WTC11 (cell line): Measurements from ENCODE around the gene WNT6. TPM values are rescaled to one million over a fixed set of nuclear protein-coding genes. Genes with fewer than 3 reads are reported as not detected.

ENCODE experiments used
- ATAC-seq: fragments of 200-7000 bp; cut with Tn5 transposase; 2 replicates; pipeline ENCODE4 v1.10.0; 2021; ENCODE audit warnings: mild to moderate bottlenecking, moderate library complexity
- CTCF ChIA-PET: fragments of 300-600 bp; sonication (Branson Sonifier 250); formaldehyde crosslinking; loops from one replicate; lab custom pipeline; 2021; ENCODE audit warnings: antibody characterized with exemption; lab: Charles Lee
- POLR2A ChIA-PET: fragments of 350-600 bp; sonication (Branson Sonifier 250); formaldehyde crosslinking; loops from one replicate; lab custom pipeline; 2021; ENCODE audit warnings: antibody characterized with exemption; lab: Charles Lee
- DNase-seq: peaks from one replicate; pipeline ENCODE4 v3.0.0; 2021; ENCODE audit warnings: low spot score
- H3K27ac Mint-ChIP-seq: 2 replicates; pipeline ENCODE4 v1.8.0; 2021; ENCODE audit warnings: mixed read lengths
- H3K27me3 Mint-ChIP-seq: 2 replicates; pipeline ENCODE4 v1.8.0; 2021; ENCODE audit warnings: low read depth, mild to moderate bottlenecking, moderate library complexity, mixed read lengths
- H3K36me3 Mint-ChIP-seq: 2 replicates; pipeline ENCODE4 v1.8.0; 2021; ENCODE audit warnings: mixed read lengths
- H3K4me1 Mint-ChIP-seq: 2 replicates; pipeline ENCODE4 v1.8.0; 2022; ENCODE audit warnings: mixed read lengths
- H3K4me3 Mint-ChIP-seq: 2 replicates; pipeline ENCODE4 v1.8.0; 2021; ENCODE audit warnings: mild to moderate bottlenecking, moderate library complexity, mixed read lengths
- H3K9me3 Mint-ChIP-seq: 2 replicates; pipeline ENCODE4 v1.8.0; 2021; ENCODE audit warnings: mixed read lengths
- ARID4B ChIP-seq: sonication (generic); formaldehyde crosslinking; IDR thresholded peaks from 2 replicates; pipeline ENCODE4 v1.8.0; 2023; ENCODE audit warnings: missing genetic modification reagents, mild to moderate bottlenecking, borderline replicate concordance
- ATF6 ChIP-seq: sonication (generic); formaldehyde crosslinking; IDR thresholded peaks from 2 replicates; pipeline ENCODE4 v1.8.1; 2023; ENCODE audit warnings: mild to moderate bottlenecking, missing genetic modification reagents
- ELF4 ChIP-seq: sonication (generic); formaldehyde crosslinking; IDR thresholded peaks from 2 replicates; pipeline ENCODE4 v1.8.1; 2022; ENCODE audit warnings: low read depth, mild to moderate bottlenecking, moderate library complexity, missing genetic modification reagents
- HMGA2 ChIP-seq: fragments of 250-450 bp; sonication (Bioruptor Pico); IDR thresholded peaks from 2 replicates; pipeline ENCODE4 v1.4.0; 2021; ENCODE audit warnings: mild to moderate bottlenecking, moderate library complexity
- HMGXB4 ChIP-seq: sonication (generic); formaldehyde crosslinking; IDR thresholded peaks from 2 replicates; pipeline ENCODE4 v1.8.1; 2023; ENCODE audit warnings: mild to moderate bottlenecking, moderate library complexity, missing genetic modification reagents
- MYBL2 ChIP-seq: sonication (generic); formaldehyde crosslinking; IDR thresholded peaks from 2 replicates; pipeline ENCODE4 v1.8.1; 2023; ENCODE audit warnings: mild to moderate bottlenecking, moderate library complexity, missing genetic modification reagents
- NFYB ChIP-seq: sonication (generic); formaldehyde crosslinking; conservative IDR thresholded peaks from 2 replicates; pipeline ENCODE4 v1.8.0; 2022; ENCODE audit warnings: low read depth, missing genetic modification reagents
- NR1H2 ChIP-seq: sonication (generic); formaldehyde crosslinking; IDR thresholded peaks from 2 replicates; pipeline ENCODE4 v1.9.0; 2021; ENCODE audit warnings: mild to moderate bottlenecking, moderate library complexity, missing genetic modification reagents
- SP1 ChIP-seq: sonication (generic); formaldehyde crosslinking; conservative IDR thresholded peaks from 2 replicates; pipeline ENCODE4 v1.8.1; 2022; ENCODE audit warnings: missing genetic modification reagents
- TCF7 ChIP-seq: sonication (generic); formaldehyde crosslinking; IDR thresholded peaks from 2 replicates; pipeline ENCODE4 v1.8.0; 2022; ENCODE audit warnings: mild to moderate bottlenecking, low read depth, missing genetic modification reagents, moderate library complexity
- TEAD4 ChIP-seq: sonication (generic); formaldehyde crosslinking; IDR thresholded peaks from 2 replicates; pipeline ENCODE4 v1.8.0; 2022; ENCODE audit warnings: mild to moderate bottlenecking, missing genetic modification reagents
- ZNF232 ChIP-seq: sonication (generic); formaldehyde crosslinking; IDR thresholded peaks from 2 replicates; pipeline ENCODE4 v1.8.0; 2022; ENCODE audit warnings: mild to moderate bottlenecking, missing genetic modification reagents
- total RNA-seq: library from RNA; stranded (reverse); gene quantifications from 3 replicates; pipeline ENCODE4 v1.2.3, GENCODE V29; 2021
- TF ChIP-seq, protein P1 (sequence below): fragments of 250-450 bp; sonication (Bioruptor Pico); conservative IDR thresholded peaks from 2 replicates; pipeline ENCODE4 v1.9.0; 2021; ENCODE audit warnings: mild to moderate bottlenecking
- TF ChIP-seq, protein P2 (sequence below): sonication (generic); formaldehyde crosslinking; IDR thresholded peaks from 2 replicates; pipeline ENCODE4 v1.8.1; 2022; ENCODE audit warnings: low read depth, mild to moderate bottlenecking, moderate library complexity, missing genetic modification reagents, borderline replicate concordance
- TF ChIP-seq, protein P3 (sequence below): fragments of 250-450 bp; sonication (Bioruptor Pico); IDR thresholded peaks from 2 replicates; pipeline ENCODE4 v1.9.0; 2021; ENCODE audit warnings: mild to moderate bottlenecking
- TF ChIP-seq, protein P4 (sequence below): sonication (generic); formaldehyde crosslinking; IDR thresholded peaks from 2 replicates; pipeline ENCODE4 v1.8.1; 2023; ENCODE audit warnings: mild to moderate bottlenecking, missing genetic modification reagents, borderline replicate concordance
- TF ChIP-seq, protein P5 (sequence below): fragments of 250-450 bp; sonication (Bioruptor Pico); IDR thresholded peaks from 2 replicates; pipeline ENCODE4 v2.1.2; 2022; ENCODE audit warnings: mild to moderate bottlenecking, moderate library complexity

The WNT6 gene
- total RNA-seq, 1 experiment from 2014 or later: not detected

- CTCF ChIA-PET: interaction anchor here (0.7 to 3.5 kb wide), 5 partner anchors 23 to 128 kb away, joined by 3 to 22 read pairs (median 6); no protein-coding TSS in a partner anchor
- TF ChIP-seq ELF4 (CRISPR knock-in tag) (no peak), HMGA2 (CRISPR knock-in tag) (no peak), ZNF232 (no peak), MYBL2 (CRISPR knock-in tag) (no peak), SP1 (no peak), HMGXB4 (CRISPR knock-in tag) (no peak), NFYB (no peak), ATF6 (no peak), TCF7 (CRISPR knock-in tag) (no peak), NR1H2 (CRISPR knock-in tag) (no peak), ARID4B (CRISPR knock-in tag) (no peak), TEAD4 (CRISPR knock-in tag) (no peak)
- TF ChIP-seq, protein P1, sequence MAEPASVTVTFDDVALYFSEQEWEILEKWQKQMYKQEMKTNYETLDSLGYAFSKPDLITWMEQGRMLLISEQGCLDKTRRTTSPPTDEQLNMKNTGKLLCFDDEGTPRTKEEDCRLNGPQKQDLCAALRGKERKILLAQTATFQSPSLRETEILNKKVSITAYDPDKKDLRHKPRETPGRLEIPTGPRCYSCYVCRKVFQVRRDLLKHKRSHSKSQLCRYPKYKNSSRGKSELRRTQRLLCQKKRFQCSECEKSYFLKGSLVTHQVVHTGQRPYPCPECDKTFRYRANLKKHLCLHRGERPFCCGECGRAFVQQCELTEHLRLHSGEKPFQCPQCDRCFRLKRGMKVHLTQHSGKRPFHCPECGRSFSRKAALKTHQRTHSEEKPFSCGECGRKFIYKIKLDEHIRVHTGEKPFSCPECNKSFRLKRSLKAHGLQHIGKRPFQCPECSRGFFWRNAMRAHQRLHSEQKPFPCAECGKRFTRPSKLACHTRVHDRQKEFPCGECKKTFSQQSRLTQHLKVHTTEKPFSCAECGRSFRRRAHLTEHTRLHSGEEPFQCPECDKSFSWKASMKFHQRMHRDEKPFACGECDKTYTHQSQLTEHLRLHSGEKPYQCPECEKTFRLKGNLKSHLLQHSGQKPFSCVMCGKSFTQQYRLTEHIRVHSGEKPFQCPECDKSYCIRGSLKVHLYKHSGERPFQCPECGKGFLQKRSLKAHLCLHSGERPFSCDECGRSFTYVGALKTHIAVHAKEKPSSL (CRISPR knock-in tag): no peak
- TF ChIP-seq, protein P2, sequence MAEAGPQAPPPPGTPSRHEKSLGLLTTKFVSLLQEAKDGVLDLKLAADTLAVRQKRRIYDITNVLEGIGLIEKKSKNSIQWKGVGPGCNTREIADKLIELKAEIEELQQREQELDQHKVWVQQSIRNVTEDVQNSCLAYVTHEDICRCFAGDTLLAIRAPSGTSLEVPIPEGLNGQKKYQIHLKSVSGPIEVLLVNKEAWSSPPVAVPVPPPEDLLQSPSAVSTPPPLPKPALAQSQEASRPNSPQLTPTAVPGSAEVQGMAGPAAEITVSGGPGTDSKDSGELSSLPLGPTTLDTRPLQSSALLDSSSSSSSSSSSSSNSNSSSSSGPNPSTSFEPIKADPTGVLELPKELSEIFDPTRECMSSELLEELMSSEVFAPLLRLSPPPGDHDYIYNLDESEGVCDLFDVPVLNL: no peak
- TF ChIP-seq, protein P3, sequence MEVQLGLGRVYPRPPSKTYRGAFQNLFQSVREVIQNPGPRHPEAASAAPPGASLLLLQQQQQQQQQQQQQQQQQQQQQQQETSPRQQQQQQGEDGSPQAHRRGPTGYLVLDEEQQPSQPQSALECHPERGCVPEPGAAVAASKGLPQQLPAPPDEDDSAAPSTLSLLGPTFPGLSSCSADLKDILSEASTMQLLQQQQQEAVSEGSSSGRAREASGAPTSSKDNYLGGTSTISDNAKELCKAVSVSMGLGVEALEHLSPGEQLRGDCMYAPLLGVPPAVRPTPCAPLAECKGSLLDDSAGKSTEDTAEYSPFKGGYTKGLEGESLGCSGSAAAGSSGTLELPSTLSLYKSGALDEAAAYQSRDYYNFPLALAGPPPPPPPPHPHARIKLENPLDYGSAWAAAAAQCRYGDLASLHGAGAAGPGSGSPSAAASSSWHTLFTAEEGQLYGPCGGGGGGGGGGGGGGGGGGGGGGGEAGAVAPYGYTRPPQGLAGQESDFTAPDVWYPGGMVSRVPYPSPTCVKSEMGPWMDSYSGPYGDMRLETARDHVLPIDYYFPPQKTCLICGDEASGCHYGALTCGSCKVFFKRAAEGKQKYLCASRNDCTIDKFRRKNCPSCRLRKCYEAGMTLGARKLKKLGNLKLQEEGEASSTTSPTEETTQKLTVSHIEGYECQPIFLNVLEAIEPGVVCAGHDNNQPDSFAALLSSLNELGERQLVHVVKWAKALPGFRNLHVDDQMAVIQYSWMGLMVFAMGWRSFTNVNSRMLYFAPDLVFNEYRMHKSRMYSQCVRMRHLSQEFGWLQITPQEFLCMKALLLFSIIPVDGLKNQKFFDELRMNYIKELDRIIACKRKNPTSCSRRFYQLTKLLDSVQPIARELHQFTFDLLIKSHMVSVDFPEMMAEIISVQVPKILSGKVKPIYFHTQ (CRISPR knock-in tag): no peak
- TF ChIP-seq, protein P4, sequence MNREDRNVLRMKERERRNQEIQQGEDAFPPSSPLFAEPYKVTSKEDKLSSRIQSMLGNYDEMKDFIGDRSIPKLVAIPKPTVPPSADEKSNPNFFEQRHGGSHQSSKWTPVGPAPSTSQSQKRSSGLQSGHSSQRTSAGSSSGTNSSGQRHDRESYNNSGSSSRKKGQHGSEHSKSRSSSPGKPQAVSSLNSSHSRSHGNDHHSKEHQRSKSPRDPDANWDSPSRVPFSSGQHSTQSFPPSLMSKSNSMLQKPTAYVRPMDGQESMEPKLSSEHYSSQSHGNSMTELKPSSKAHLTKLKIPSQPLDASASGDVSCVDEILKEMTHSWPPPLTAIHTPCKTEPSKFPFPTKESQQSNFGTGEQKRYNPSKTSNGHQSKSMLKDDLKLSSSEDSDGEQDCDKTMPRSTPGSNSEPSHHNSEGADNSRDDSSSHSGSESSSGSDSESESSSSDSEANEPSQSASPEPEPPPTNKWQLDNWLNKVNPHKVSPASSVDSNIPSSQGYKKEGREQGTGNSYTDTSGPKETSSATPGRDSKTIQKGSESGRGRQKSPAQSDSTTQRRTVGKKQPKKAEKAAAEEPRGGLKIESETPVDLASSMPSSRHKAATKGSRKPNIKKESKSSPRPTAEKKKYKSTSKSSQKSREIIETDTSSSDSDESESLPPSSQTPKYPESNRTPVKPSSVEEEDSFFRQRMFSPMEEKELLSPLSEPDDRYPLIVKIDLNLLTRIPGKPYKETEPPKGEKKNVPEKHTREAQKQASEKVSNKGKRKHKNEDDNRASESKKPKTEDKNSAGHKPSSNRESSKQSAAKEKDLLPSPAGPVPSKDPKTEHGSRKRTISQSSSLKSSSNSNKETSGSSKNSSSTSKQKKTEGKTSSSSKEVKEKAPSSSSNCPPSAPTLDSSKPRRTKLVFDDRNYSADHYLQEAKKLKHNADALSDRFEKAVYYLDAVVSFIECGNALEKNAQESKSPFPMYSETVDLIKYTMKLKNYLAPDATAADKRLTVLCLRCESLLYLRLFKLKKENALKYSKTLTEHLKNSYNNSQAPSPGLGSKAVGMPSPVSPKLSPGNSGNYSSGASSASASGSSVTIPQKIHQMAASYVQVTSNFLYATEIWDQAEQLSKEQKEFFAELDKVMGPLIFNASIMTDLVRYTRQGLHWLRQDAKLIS (CRISPR knock-in tag): no peak
- TF ChIP-seq, protein P5, sequence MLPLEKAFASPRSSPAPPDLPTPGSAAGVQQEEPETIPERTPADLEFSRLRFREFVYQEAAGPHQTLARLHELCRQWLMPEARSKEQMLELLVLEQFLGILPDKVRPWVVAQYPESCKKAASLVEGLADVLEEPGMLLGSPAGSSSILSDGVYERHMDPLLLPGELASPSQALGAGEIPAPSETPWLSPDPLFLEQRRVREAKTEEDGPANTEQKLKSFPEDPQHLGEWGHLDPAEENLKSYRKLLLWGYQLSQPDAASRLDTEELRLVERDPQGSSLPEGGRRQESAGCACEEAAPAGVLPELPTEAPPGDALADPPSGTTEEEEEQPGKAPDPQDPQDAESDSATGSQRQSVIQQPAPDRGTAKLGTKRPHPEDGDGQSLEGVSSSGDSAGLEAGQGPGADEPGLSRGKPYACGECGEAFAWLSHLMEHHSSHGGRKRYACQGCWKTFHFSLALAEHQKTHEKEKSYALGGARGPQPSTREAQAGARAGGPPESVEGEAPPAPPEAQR: no peak
These were observed 5.8 kb upstream of the WNT6 start for GRCh38 chr2:218853766-218854165.

More at GRCh38 chr2:218853766-218854165, 5.8 kb upstream of the WNT6 start:
- Mint-ChIP-seq H3K27me3 (peaks cover 67% of the 10 kb centered on the region), H3K4me1 (peaks cover 43% of the 10 kb centered on the region), H3K27ac (no peak overlapping the region), H3K9me3 (no peaks in the 10 kb centered on the region), H3K4me3 (no peak overlapping the region), H3K36me3 (no peaks in the 10 kb centered on the region)
- DNase-seq (no peak), ATAC-seq (no peak; the same call in 1 of the 2 replicates)
- POLR2A ChIA-PET: no interaction called here
